A673 (cell line): Measurements from ENCODE around the gene TAAR5. TPM values are rescaled to one million over a fixed set of nuclear protein-coding genes. Genes with fewer than 3 reads are reported as not detected.

Experiments used
- BruUV-seq: library from RNA; stranded (reverse); fragments of 400-500 nt; replicated peaks from 2 replicates; lab custom pipeline; 2021; lab: Mats Ljungman, UMichigan
- CTCF ChIA-PET: fragments of 300-600 bp; sonication (Branson Sonifier 250); formaldehyde crosslinking; loops from one replicate; lab custom pipeline; 2022; ENCODE audit warnings: antibody characterized with exemption; lab: Charles Lee
- POLR2A ChIA-PET: fragments of 300-600 bp; sonication (Branson Sonifier 250); formaldehyde crosslinking; loops from one replicate; lab custom pipeline; 2022; ENCODE audit warnings: antibody characterized with exemption; ENCODE audit not compliant: low non-redundant PET; lab: Charles Lee
- DNase-seq: peaks from one replicate; pipeline ENCODE4 v3.0.0-alpha.2; 2015; ENCODE audit warnings: low spot score
- H3K27ac ChIP-seq: fragments of 200-600 bp; sonication (generic); 2 replicates; pipeline ENCODE4 v1.5.1; 2016; ENCODE audit warnings: mixed run types, low read depth, mild to moderate bottlenecking, mixed read lengths, antibody characterized with exemption, low read length; ENCODE audit not compliant: poor library complexity, severe bottlenecking
- H3K27me3 ChIP-seq: fragments of 200-600 bp; sonication (generic); replicated peaks from 2 replicates; pipeline ENCODE4 v1.6.1; 2017; ENCODE audit warnings: mixed run types, low read depth, mild to moderate bottlenecking, mixed read lengths, antibody characterized with exemption, low read length; ENCODE audit not compliant: insufficient read depth, poor library complexity
- H3K36me3 ChIP-seq: fragments of 200-600 bp; sonication (generic); 2 replicates; pipeline ENCODE4 v1.6.1; 2016; ENCODE audit warnings: mixed run types, mild to moderate bottlenecking, mixed read lengths, antibody characterized with exemption, low read length; ENCODE audit not compliant: insufficient read depth, poor library complexity, severe bottlenecking
- H3K4me1 ChIP-seq: fragments of 200-600 bp; sonication (generic); 2 replicates; pipeline ENCODE4 v1.6.1; 2017; ENCODE audit warnings: mixed run types, mild to moderate bottlenecking, mixed read lengths, antibody characterized with exemption, low read length; ENCODE audit not compliant: insufficient read depth, poor library complexity, severe bottlenecking
- H3K4me3 ChIP-seq: fragments of 200-600 bp; sonication (generic); 2 replicates; pipeline ENCODE4 v1.5.1; 2016; ENCODE audit warnings: low read depth, mixed run types, mild to moderate bottlenecking, mixed read lengths, low read length; ENCODE audit not compliant: poor library complexity, severe bottlenecking
- H3K9me3 ChIP-seq: fragments of 200-600 bp; sonication (generic); 2 replicates; pipeline ENCODE4 v1.6.1; 2016; ENCODE audit warnings: mixed run types, low read depth, mild to moderate bottlenecking, mixed read lengths, antibody characterized with exemption, low read length; ENCODE audit not compliant: poor library complexity, severe bottlenecking
- EZH2 ChIP-seq: fragments of 200-600 bp; sonication (generic); IDR thresholded peaks from 2 replicates; pipeline ENCODE4 v1.6.1; 2017; ENCODE audit warnings: borderline replicate concordance, low read depth, mild to moderate bottlenecking, mixed read lengths, antibody characterized with exemption, low read length; ENCODE audit not compliant: poor library complexity, severe bottlenecking
- intact Hi-C: fragments of 100-400 bp; cut with micrococcal nuclease; formaldehyde crosslinking; loops from one replicate; pipeline ENCODE4 v1.10.0; 2022; ENCODE audit not compliant: unreplicated experiment
- total RNA-seq: library from RNA; stranded (reverse); gene quantifications from 2 replicates; pipeline ENCODE4 v1.2.3, GENCODE V29; 2021
- TF ChIP-seq, protein P1 (sequence below): fragments of 300-800, 200-600 bp; sonication (generic); conservative IDR thresholded peaks from 2 replicates; pipeline ENCODE4 v1.5.1; 2017; ENCODE audit warnings: low read depth, mild to moderate bottlenecking, antibody characterized with exemption, low read length, moderate library complexity, mixed read lengths

Gene TAAR5
- total RNA-seq, 1 experiment from 2014 or later = not detected

DNA sequence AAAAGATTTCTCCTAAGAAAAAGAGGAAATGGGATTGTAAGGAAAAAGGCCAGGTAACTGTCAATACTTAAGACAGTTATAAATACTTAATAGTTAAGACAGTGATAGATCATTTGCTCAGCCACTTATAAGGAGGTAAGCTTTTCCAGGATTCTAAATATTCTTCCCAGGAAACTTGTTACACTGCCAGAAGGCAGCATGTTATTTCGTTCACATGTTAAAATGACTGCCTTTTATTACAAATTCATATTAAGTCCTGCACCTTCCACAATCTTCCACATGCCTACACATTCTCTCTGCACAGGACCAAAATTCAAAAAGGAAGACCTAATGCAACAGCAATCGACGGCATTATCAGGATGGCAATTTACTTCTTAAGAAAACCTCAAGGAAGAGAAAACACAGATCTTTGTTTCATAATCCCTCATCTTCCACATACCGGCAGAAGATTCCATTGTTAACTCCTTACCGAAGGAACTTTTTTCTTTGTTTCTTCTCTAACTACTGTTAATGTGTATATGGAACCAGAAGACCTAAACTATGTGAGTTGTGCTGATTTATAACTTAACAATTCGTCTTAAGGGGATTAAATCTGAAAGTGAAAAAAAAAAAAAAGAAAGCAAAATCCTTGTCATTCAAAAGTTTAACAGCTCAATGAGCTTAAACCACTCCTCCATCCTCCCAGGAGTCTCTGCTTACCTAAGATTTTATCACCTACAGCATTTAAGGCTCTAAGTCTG, 33.7 kb upstream of the TAAR5 start:
- no peak for DNase-seq
- H3K27me3 ChIP-seq = no peaks in the 10 kb centered on the region
- no peak overlapping the region for H3K4me3 ChIP-seq
- no peak overlapping the region for H3K27ac ChIP-seq
- H3K4me1 ChIP-seq = no peaks in the 10 kb centered on the region
- ChIA-PET POLR2A (no interaction called here), CTCF (no interaction called here)
- no peaks in the 10 kb centered on the region for H3K9me3 ChIP-seq
- no peak for TF ChIP-seq EZH2
- intact Hi-C loops = no loop called here
- no TSS peak for BruUV-seq
- no peaks in the 10 kb centered on the region for H3K36me3 ChIP-seq

DNA sequence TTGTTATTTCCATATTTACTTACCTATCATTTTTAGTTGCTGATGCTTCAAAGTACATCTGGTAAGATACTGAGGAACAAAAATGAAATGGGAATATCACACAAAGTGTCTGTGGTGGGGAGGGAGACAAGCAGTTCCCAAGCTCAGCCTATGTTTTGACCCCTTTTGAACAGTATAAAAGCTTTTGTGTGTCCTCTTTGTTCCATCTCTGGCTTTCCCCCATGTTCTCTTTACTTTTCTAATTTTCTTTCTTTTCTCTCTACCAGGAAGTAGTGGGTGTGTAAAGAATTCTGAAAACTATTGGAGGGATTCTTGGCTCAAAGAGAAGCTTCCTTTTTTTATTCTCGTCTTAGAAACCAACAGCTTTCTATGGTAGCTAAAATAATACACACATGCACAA, 27.1 kb upstream of the TAAR5 start:
- ChIA-PET POLR2A (no interaction called here), CTCF (no interaction called here)
- DNase-seq = no peak
- Histone ChIP-seq H3K4me1 (no peaks in the 10 kb centered on the region), H3K36me3 (no peaks in the 10 kb centered on the region), H3K27me3 (peaks cover 8% of the 10 kb centered on the region), H3K9me3 (no peaks in the 10 kb centered on the region), H3K27ac (no peak overlapping the region), H3K4me3 (no peak overlapping the region)
- intact Hi-C loops = no loop called here
- no peak for TF ChIP-seq EZH2
- TF ChIP-seq, protein P1, sequence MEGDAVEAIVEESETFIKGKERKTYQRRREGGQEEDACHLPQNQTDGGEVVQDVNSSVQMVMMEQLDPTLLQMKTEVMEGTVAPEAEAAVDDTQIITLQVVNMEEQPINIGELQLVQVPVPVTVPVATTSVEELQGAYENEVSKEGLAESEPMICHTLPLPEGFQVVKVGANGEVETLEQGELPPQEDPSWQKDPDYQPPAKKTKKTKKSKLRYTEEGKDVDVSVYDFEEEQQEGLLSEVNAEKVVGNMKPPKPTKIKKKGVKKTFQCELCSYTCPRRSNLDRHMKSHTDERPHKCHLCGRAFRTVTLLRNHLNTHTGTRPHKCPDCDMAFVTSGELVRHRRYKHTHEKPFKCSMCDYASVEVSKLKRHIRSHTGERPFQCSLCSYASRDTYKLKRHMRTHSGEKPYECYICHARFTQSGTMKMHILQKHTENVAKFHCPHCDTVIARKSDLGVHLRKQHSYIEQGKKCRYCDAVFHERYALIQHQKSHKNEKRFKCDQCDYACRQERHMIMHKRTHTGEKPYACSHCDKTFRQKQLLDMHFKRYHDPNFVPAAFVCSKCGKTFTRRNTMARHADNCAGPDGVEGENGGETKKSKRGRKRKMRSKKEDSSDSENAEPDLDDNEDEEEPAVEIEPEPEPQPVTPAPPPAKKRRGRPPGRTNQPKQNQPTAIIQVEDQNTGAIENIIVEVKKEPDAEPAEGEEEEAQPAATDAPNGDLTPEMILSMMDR = no peak
- no TSS peak for BruUV-seq

DNA sequence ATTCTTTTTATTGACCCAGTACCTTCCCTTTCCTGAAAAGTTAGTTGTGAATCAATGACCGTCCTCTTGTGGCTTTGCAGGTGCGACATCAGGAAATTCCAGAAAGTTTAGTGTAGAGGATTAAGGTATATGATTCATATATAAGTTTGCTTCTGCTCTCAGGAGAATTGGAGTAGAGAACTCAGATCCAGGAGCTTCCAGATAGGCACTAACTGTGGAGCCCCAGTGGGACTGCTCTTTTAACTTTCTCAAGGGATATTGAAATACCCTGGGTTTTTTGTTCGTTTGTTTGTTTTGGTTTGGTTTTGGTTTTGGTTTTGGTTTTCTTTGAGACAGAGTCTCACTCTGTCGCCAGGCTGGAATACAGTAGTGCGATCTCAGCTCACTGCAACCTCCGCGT, 25.0 kb upstream of the TAAR5 start:
- CTCF ChIA-PET = no interaction called here
- no peaks in the 10 kb centered on the region for H3K36me3 ChIP-seq
- intact Hi-C loops = no loop called here
- no peak for TF ChIP-seq EZH2
- TF ChIP-seq, protein P1 = no peak
- H3K27ac ChIP-seq = no peak overlapping the region
- no peak for DNase-seq
- no peaks in the 10 kb centered on the region for H3K4me1 ChIP-seq
- POLR2A ChIA-PET = no interaction called here
- no peaks in the 10 kb centered on the region for H3K9me3 ChIP-seq
- no peak overlapping the region for H3K4me3 ChIP-seq
- peaks cover 8% of the 10 kb centered on the region for H3K27me3 ChIP-seq
- no TSS peak for BruUV-seq
